ENCODE results near the gene TSPAN15. TPM values are rescaled to one million over a fixed set of nuclear protein-coding genes. Genes with fewer than 3 reads are reported as not detected.

TSPAN15 gene
- total RNA-seq, 1 experiment from 2014 or later: 212 TPM

DNA sequence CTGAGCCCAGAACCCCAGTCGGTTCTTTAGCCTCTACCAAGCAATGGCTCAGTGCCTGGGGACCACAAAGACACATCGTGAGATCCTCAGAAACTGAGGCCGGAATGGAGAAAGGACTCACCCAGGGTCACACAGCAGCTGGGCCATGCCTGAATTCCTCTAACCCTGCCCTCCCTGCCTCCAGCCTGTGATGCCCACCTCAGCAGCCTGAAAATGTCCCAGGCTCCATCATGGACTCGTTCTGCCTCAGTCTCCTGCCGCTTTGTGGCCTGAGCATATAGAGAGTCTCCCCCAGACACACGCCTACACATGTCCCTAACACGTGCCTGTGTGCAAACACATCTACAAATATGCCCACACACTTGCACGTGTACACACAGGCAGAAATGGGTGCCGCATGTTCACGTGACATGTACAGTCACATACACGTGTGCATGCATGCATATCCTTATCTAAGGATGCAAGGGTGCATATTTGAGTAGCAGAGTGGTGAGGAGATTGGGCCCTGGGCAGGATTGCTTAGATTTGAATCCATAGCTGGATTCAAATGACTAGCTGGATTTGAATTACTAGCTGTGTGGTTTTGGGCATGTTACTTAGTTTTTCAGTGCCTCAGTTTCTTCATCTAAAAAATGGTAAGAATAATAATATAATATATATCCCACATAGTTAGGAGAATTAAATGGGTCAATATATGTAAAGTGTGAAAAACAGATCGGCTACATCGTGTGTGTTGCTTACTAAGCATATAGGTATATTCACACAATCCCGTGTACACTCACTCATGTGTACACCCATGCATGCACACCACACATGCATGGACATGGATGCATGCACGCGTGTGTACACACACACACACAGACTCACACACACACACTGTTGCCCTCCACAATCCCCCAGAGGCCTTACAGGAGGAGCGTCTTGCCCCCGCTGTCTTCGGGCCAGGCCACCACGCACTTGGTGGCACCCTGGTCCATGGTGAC, 36.9 kb upstream of the TSPAN15 start:
- Histone ChIP-seq H3K4me3 (ENCODE audit: low read length) (no peak overlapping the region), H3K36me3 (ENCODE audit: low read depth, low read length) (no peaks in the 10 kb centered on the region), H3K9me3 (ENCODE audit: low read length) (no peaks in the 10 kb centered on the region), H3K27me3 (ENCODE audit: low read length) (no peaks in the 10 kb centered on the region), H3K9ac (ENCODE audit: low read length) (no peak overlapping the region), H3K4me1 (ENCODE audit: insufficient read depth, low read length) (peaks cover 1% of the 10 kb centered on the region), H3K27ac (ENCODE audit: low read length) (no peak overlapping the region), H3K9me2 (replicated peaks; ENCODE audit: low read length) (no peaks in the 10 kb centered on the region), H3K79me2 (ENCODE audit: low read length) (no peaks in the 10 kb centered on the region), H4K20me1 (ENCODE audit: low read length) (no peaks in the 10 kb centered on the region), H3F3A (ENCODE audit: low read length, unreplicated experiment) (no peaks in the 10 kb centered on the region), H3K4me2 (ENCODE audit: low read length) (no peak overlapping the region), H2AFZ (ENCODE audit: low read length) (no peak overlapping the region)
- intact Hi-C loops (cut with micrococcal nuclease): no loop called here
- DNase-seq (no peak), ATAC-seq (no peak)
- TF ChIP-seq EZH2phosphoT487 (IDR thresholded peaks at IDR 0.05; ENCODE audit: borderline replicate concordance, low read length): no peak
- no peak for TF ChIP-seq EZH2 (IDR thresholded peaks at IDR 0.05; ENCODE audit: low read length, unreplicated experiment)
- TF ChIP-seq, protein P1, sequence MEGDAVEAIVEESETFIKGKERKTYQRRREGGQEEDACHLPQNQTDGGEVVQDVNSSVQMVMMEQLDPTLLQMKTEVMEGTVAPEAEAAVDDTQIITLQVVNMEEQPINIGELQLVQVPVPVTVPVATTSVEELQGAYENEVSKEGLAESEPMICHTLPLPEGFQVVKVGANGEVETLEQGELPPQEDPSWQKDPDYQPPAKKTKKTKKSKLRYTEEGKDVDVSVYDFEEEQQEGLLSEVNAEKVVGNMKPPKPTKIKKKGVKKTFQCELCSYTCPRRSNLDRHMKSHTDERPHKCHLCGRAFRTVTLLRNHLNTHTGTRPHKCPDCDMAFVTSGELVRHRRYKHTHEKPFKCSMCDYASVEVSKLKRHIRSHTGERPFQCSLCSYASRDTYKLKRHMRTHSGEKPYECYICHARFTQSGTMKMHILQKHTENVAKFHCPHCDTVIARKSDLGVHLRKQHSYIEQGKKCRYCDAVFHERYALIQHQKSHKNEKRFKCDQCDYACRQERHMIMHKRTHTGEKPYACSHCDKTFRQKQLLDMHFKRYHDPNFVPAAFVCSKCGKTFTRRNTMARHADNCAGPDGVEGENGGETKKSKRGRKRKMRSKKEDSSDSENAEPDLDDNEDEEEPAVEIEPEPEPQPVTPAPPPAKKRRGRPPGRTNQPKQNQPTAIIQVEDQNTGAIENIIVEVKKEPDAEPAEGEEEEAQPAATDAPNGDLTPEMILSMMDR (conservative IDR thresholded peaks at IDR 0.05; ENCODE audit: low read depth, low read length): no peak
- no TSS peak for BruUV-seq (replicated peaks)
- POLR2A ChIA-PET (ENCODE audit: unreplicated experiment): no interaction called here
- CTCF ChIA-PET: no interaction called here

DNA sequence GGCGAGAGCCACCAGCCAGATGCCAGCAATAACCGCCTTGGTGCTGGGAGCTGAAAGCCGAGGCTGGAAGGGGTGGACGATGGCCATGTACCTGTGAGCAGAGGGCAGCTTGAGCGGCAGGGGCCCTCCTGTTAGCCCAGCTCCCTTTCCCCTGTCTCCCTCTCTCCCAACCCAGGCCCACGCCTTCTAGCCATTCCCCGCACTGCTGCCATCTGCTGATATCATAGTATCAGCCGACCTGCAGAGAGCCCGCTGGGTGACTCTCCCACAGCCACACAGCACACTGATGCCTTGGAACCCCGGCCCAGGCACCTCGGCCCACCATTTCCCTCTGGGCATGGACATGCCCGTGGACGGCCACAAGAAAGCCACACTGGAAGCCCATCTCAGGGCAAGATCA, 36.2 kb upstream of the TSPAN15 start:
- Histone ChIP-seq H3K4me1 (ENCODE audit: insufficient read depth, low read length) (no peaks in the 10 kb centered on the region), H3F3A (ENCODE audit: low read length, unreplicated experiment) (no peaks in the 10 kb centered on the region), H3K79me2 (ENCODE audit: low read length) (no peaks in the 10 kb centered on the region), H3K27me3 (ENCODE audit: low read length) (no peaks in the 10 kb centered on the region), H4K20me1 (ENCODE audit: low read length) (no peaks in the 10 kb centered on the region), H3K9me3 (ENCODE audit: low read length) (no peaks in the 10 kb centered on the region), H3K27ac (ENCODE audit: low read length) (no peak overlapping the region), H3K36me3 (ENCODE audit: low read depth, low read length) (no peaks in the 10 kb centered on the region), H3K9ac (ENCODE audit: low read length) (no peak overlapping the region), H3K4me2 (ENCODE audit: low read length) (no peak overlapping the region), H3K9me2 (replicated peaks; ENCODE audit: low read length) (no peaks in the 10 kb centered on the region), H3K4me3 (ENCODE audit: low read length) (no peak overlapping the region), H2AFZ (ENCODE audit: low read length) (no peak overlapping the region)
- intact Hi-C loops (cut with micrococcal nuclease): no loop called here
- ChIA-PET POLR2A (ENCODE audit: unreplicated experiment) (no interaction called here), CTCF (interaction anchor here (0.6 kb wide), 1 partner anchor 259 kb away, joined by 5 read pairs; no protein-coding TSS in a partner anchor)
- DNase-seq (no peak), ATAC-seq (no peak)
- BruUV-seq (replicated peaks): no TSS peak
- TF ChIP-seq EZH2phosphoT487 (IDR thresholded peaks at IDR 0.05; ENCODE audit: borderline replicate concordance, low read length): no peak
- no peak for TF ChIP-seq EZH2 (IDR thresholded peaks at IDR 0.05; ENCODE audit: low read length, unreplicated experiment)
- TF ChIP-seq, protein P1 (conservative IDR thresholded peaks at IDR 0.05; ENCODE audit: low read depth, low read length): no peak

DNA sequence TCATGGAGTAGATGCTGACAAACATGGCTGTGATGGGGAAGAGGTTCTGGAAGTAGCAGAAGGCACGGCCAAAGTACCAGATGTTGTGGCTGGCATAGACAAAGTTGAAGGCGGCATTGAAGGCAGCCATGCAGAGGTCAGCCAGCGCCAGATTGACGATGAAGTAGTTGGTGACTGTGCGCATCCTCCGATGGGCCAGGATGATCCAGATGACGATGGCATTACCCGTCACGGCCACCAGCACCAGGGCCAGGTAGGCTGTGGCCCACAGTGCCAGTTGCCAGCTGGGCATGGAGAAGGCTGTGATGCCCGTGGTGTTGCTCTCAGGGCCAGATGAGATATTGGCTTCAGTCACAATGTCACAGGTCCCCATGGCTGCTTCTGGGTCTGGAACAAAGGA, 35.3 kb upstream of the TSPAN15 start:
- no peak for DNase-seq
- Histone ChIP-seq H3K4me3 (ENCODE audit: low read length) (no peak overlapping the region), H3F3A (ENCODE audit: low read length, unreplicated experiment) (no peaks in the 10 kb centered on the region), H3K4me2 (ENCODE audit: low read length) (no peak overlapping the region), H3K79me2 (ENCODE audit: low read length) (no peaks in the 10 kb centered on the region), H3K9me2 (replicated peaks; ENCODE audit: low read length) (no peaks in the 10 kb centered on the region), H3K9ac (ENCODE audit: low read length) (no peak overlapping the region), H3K27ac (ENCODE audit: low read length) (no peak overlapping the region), H3K9me3 (ENCODE audit: low read length) (no peaks in the 10 kb centered on the region), H3K27me3 (ENCODE audit: low read length) (no peaks in the 10 kb centered on the region), H4K20me1 (ENCODE audit: low read length) (no peaks in the 10 kb centered on the region), H3K4me1 (ENCODE audit: insufficient read depth, low read length) (no peaks in the 10 kb centered on the region), H3K36me3 (ENCODE audit: low read depth, low read length) (no peaks in the 10 kb centered on the region), H2AFZ (ENCODE audit: low read length) (no peak overlapping the region)
- intact Hi-C loops (cut with micrococcal nuclease): no loop called here
- ChIA-PET POLR2A (ENCODE audit: unreplicated experiment) (no interaction called here), CTCF (interaction anchor here (0.6 kb wide), 1 partner anchor 258 kb away, joined by 5 read pairs; no protein-coding TSS in a partner anchor)
- ATAC-seq: no peak
- no TSS peak for BruUV-seq (replicated peaks)
- TF ChIP-seq, protein P1 (conservative IDR thresholded peaks at IDR 0.05; ENCODE audit: low read depth, low read length): no peak
- TF ChIP-seq EZH2phosphoT487 (IDR thresholded peaks at IDR 0.05; ENCODE audit: borderline replicate concordance, low read length): no peak
- TF ChIP-seq EZH2 (IDR thresholded peaks at IDR 0.05; ENCODE audit: low read length, unreplicated experiment): no peak

All from PC-3 (cell line).